HG03280 (cell line): ENCODE measurements around the gene CARD11.
A peak's percentile ranks its signal among the peaks of the same experiment; 100 is the strongest.
"Not testable (repeated sequence)": the region's sequence is repeated elsewhere in the genome, so short reads cannot be mapped to it uniquely, and the experiment has no call there.

Source experiments
- ATAC-seq: cut with Tn5 transposase; IDR thresholded peaks from one replicate; pipeline ENCODE4 v1.9.1; 2021; ENCODE audit warnings: mild to moderate bottlenecking, moderate library complexity; ENCODE audit not compliant: unreplicated experiment

CARD11 gene

GRCh38 chr7:3065724-3066143, 22.1 kb upstream of the CARD11 start:
- no peak for ATAC-seq

GRCh38 chr7:3064067-3064466, 20.4 kb upstream of the CARD11 start:
- ATAC-seq, result no peak

- ATAC-seq, result peak; percentile 89
These were observed 19.5 kb upstream of the CARD11 start for GRCh38 chr7:3063016-3063753.

- no peak for ATAC-seq
These were observed 13.4 kb upstream of the CARD11 start for GRCh38 chr7:3057066-3057420.

GRCh38 chr7:3056234-3057065, 12.8 kb upstream of the CARD11 start:
- ATAC-seq, result no peak

- no peak for ATAC-seq
These were observed 12.0 kb upstream of the CARD11 start for GRCh38 chr7:3055626-3056025.

- peak; percentile 60 for ATAC-seq
These were observed 692 bp downstream of the CARD11 start for GRCh38 chr7:3042861-3043489.

GRCh38 chr7:3041986-3042675, 1.5 kb downstream of the CARD11 start:
- no peak for ATAC-seq

- ATAC-seq, result no peak
These were observed 3.9 kb downstream of the CARD11 start for GRCh38 chr7:3039787-3040186.

- ATAC-seq, result not testable (repeated sequence)
These were observed 5.7 kb downstream of the CARD11 start for GRCh38 chr7:3038011-3038410.

- ATAC-seq, result no peak
These were observed 6.4 kb downstream of the CARD11 start for GRCh38 chr7:3037259-3037658.

GRCh38 chr7:3034591-3035150, 9.0 kb downstream of the CARD11 start:
- ATAC-seq, result no peak

GRCh38 chr7:3033581-3033980, 10.1 kb downstream of the CARD11 start:
- no peak for ATAC-seq

GRCh38 chr7:3033136-3033535, 10.5 kb downstream of the CARD11 start:
- no peak for ATAC-seq

- no peak for ATAC-seq
These were observed 11.4 kb downstream of the CARD11 start for GRCh38 chr7:3032256-3032655.

- ATAC-seq, result no peak
These were observed 14.5 kb downstream of the CARD11 start for GRCh38 chr7:3029138-3029537.

GRCh38 chr7:3028758-3029093, 14.9 kb downstream of the CARD11 start:
- ATAC-seq, result no peak

- no peak for ATAC-seq
These were observed 15.5 kb downstream of the CARD11 start for GRCh38 chr7:3028071-3028757.

- ATAC-seq, result no peak
These were observed 16.4 kb downstream of the CARD11 start for GRCh38 chr7:3027005-3027845.

- ATAC-seq, result no peak
These were observed 18.1 kb downstream of the CARD11 start for GRCh38 chr7:3025616-3026015.
